Uterus (tissue), 2 donors: ENCODE data around the gene GLP2R.

Source experiments
- CTCF ChIP-seq, 4 experiments: fragments of 200-600 bp in 2 of 4; fragments of 450-650 bp in 2 of 4; sonication (generic) in 2 of 4; IDR thresholded peaks; one replicate each; pipeline ENCODE4 v1.5.1; 2016 to 2019; ENCODE audit warnings: antibody characterized with exemption in 4 of 4, mild to moderate bottlenecking in 2 of 4, moderate library complexity in 1 of 4
- POLR2A ChIP-seq, 2 donors: fragments of 450-650 bp; IDR thresholded peaks; one replicate each; pipeline ENCODE4 v1.6.1; 2016; ENCODE audit warnings: antibody characterized with exemption in 2 of 2, mild to moderate bottlenecking in 1 of 2, moderate library complexity in 1 of 2

DNA sequence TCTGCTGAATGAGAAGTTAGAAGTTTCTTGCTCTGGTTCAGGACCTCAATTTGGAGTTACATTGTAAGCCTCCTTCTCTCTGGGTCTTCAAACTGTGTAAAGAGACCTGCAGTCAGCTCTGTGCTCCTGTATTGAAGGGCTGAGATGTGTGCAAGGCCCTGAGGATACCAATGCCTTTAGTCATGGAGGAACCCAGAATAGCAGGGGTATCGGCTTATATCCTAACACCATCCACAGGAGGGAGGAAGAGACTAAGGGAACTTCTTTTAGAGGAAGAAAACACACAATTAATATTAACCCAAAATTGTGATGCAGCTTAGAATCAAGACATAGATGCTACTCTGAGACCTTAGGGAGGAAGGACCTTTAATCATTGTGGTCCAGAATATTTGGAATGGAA is 36.5 kb downstream of the GLP2R start:
- TF ChIP-seq CTCF (IDR thresholded peaks at IDR 0.05) (no peak), POLR2A (IDR thresholded peaks at IDR 0.05) (no peak)
